Thyroid gland (tissue), 4 donors: ENCODE measurements around the gene KIF13A. TPM values are rescaled to one million over a fixed set of nuclear protein-coding genes. Genes with fewer than 3 reads are reported as not detected.

Source experiments
- DNase-seq, 2 donors: peaks; one replicate each; pipeline ENCODE4 v3.0.0-alpha.2; 2019
- H3K27ac ChIP-seq, 3 donors: fragments of 200-600 bp; sonication (generic); 1 replicate in 2 of 3; 2 replicates in 1 of 3; pipeline ENCODE4 v1.5.1; 2016 to 2019; ENCODE audit warnings: mild to moderate bottlenecking in 1 of 3, moderate library complexity in 1 of 3
- H3K27me3 ChIP-seq: fragments of 200-600 bp; sonication (generic); one replicate; pipeline ENCODE4 v1.5.1; 2019
- H3K36me3 ChIP-seq, 2 donors: fragments of 200-600 bp; sonication (generic); one replicate each; pipeline ENCODE4 v1.5.1; 2016 to 2019
- H3K4me1 ChIP-seq, 2 donors: fragments of 200-600 bp; sonication (generic); one replicate each; pipeline ENCODE4 v1.5.1; 2017 to 2019
- H3K4me3 ChIP-seq, 3 donors: fragments of 200-600 bp; sonication (generic); replicated peaks in 1 of 3; 1 replicate in 2 of 3; 2 replicates in 1 of 3; pipeline ENCODE4 v1.5.1; 2016; ENCODE audit warnings: mild to moderate bottlenecking in 1 of 3
- H3K9me3 ChIP-seq: fragments of 200-600 bp; sonication (generic); one replicate; pipeline ENCODE4 v1.5.1; 2017
- CTCF ChIP-seq, 6 experiments: fragments of 200-600 bp in 3 of 6; fragments of 450-650 bp in 3 of 6; sonication (generic) in 3 of 6; IDR thresholded peaks; one replicate each; pipeline ENCODE4 v1.5.1; 2016 to 2019; ENCODE audit warnings: antibody characterized with exemption in 6 of 6, mild to moderate bottlenecking in 2 of 6, inconsistent platforms in 1 of 6, moderate library complexity in 1 of 6
- POLR2A ChIP-seq, 2 donors: fragments of 450-650 bp; IDR thresholded peaks; one replicate each; pipeline ENCODE4 v1.6.1; 2017; ENCODE audit warnings: antibody characterized with exemption in 2 of 2, mild to moderate bottlenecking in 2 of 2, moderate library complexity in 1 of 2
- WGBS, 2 donors: methylation state at CpG; one replicate each; pipeline ENCODE4 v1.1.5; 2017; 5-methylcytosine and 5-hydroxymethylcytosine counted together
- intact Hi-C: fragments of 100-400 bp; cut with DNase I; formaldehyde crosslinking; loops from one replicate; pipeline ENCODE4 v1.15.1; 2023
- total RNA-seq, 4 donors: library from RNA; depleted of rRNA; stranded (reverse); fragments of >200 nt; gene quantifications; one replicate each; pipeline ENCODE4 v1.2.3, GENCODE V29; 2016

KIF13A gene
- total RNA-seq, 4 donors from 2014 or later: 40.7 to 79.8 (median 66.4) TPM

- Histone ChIP-seq H3K4me1 (no peaks in the 10 kb centered on the region), H3K9me3 (no peaks in the 10 kb centered on the region), H3K27me3 (no peaks in the 10 kb centered on the region), H3K36me3 (no peaks in the 10 kb centered on the region), H3K27ac (no peak overlapping the region), H3K4me3 (no peak overlapping the region)
- no peak for DNase-seq
- intact Hi-C loops: no loop called here
- 86 to 91% methylated on average over 12 of the region's 12 CpGs for WGBS, 2 donors
- TF ChIP-seq CTCF (IDR thresholded peaks at IDR 0.05): no peak
- TF ChIP-seq POLR2A (IDR thresholded peaks at IDR 0.05): no peak
Measured at GRCh38 chr6:17729223-17730077, 258.0 kb downstream of the KIF13A start.

GRCh38 chr6:17728551-17729222 is 258.7 kb downstream of the KIF13A start:
- H3K4me3 ChIP-seq: no peak overlapping the region
- WGBS, 2 donors: 93 to 95% methylated on average over 13 to 45 of the region's 49 CpGs
- no peaks in the 10 kb centered on the region for H3K9me3 ChIP-seq
- intact Hi-C loops: no loop called here
- H3K4me1 ChIP-seq: no peaks in the 10 kb centered on the region
- no peak overlapping the region for H3K27ac ChIP-seq
- no peak for DNase-seq
- no peak for TF ChIP-seq CTCF (IDR thresholded peaks at IDR 0.05)
- TF ChIP-seq POLR2A (IDR thresholded peaks at IDR 0.05): no peak
- H3K27me3 ChIP-seq: no peaks in the 10 kb centered on the region
- H3K36me3 ChIP-seq: no peaks in the 10 kb centered on the region

- intact Hi-C loops: no loop called here
- no peak overlapping the region for H3K27ac ChIP-seq
Measured at GRCh38 chr6:17725083-17725482, 262.4 kb downstream of the KIF13A start.

GRCh38 chr6:17724341-17724740 is 263.1 kb downstream of the KIF13A start:
- 92 to 95% methylated on average over 3 of the region's 3 CpGs for WGBS, 2 donors
- no peaks in the 10 kb centered on the region for H3K36me3 ChIP-seq
- H3K27ac ChIP-seq: no peak overlapping the region
- DNase-seq: no peak
- no peaks in the 10 kb centered on the region for H3K9me3 ChIP-seq
- intact Hi-C loops: no loop called here
- no peaks in the 10 kb centered on the region for H3K4me1 ChIP-seq
- no peaks in the 10 kb centered on the region for H3K27me3 ChIP-seq
- no peak overlapping the region for H3K4me3 ChIP-seq
- TF ChIP-seq POLR2A (IDR thresholded peaks at IDR 0.05) (no peak), CTCF (IDR thresholded peaks at IDR 0.05) (no peak)

More at GRCh38 chr6:17725083-17725482, 262.4 kb downstream of the KIF13A start:
- WGBS, 2 donors: 20 to 45% methylated on average over 5 to 6 of the region's 6 CpGs
- Histone ChIP-seq H3K27me3 (no peaks in the 10 kb centered on the region), H3K4me1 (no peaks in the 10 kb centered on the region), H3K4me3 (no peak overlapping the region), H3K36me3 (no peaks in the 10 kb centered on the region), H3K9me3 (no peaks in the 10 kb centered on the region)
- DNase-seq: no peak
- TF ChIP-seq POLR2A (IDR thresholded peaks at IDR 0.05) (no peak), CTCF (IDR thresholded peaks at IDR 0.05) (no peak)

GRCh38 chr6:17721671-17722070 is 265.8 kb downstream of the KIF13A start:
- no peaks in the 10 kb centered on the region for H3K36me3 ChIP-seq
- intact Hi-C loops: no loop called here
- DNase-seq: no peak
- no peaks in the 10 kb centered on the region for H3K9me3 ChIP-seq
- H3K27ac ChIP-seq: no peak overlapping the region
- H3K4me1 ChIP-seq: no peaks in the 10 kb centered on the region
- TF ChIP-seq POLR2A (IDR thresholded peaks at IDR 0.05) (no peak), CTCF (IDR thresholded peaks at IDR 0.05) (no peak)
- WGBS, 2 donors: 62 to 65% methylated on average over 3 of the region's 3 CpGs
- no peak overlapping the region for H3K4me3 ChIP-seq
- no peaks in the 10 kb centered on the region for H3K27me3 ChIP-seq
